HEK293 (cell line): ENCODE data around the gene POLD1.
A peak's percentile ranks its signal among the peaks of the same experiment; 100 is the strongest.

Experiments
- BCL11A ChIP-seq: fragments of 450-650 bp; formaldehyde crosslinking; IDR thresholded peaks from 2 replicates; pipeline ENCODE4 v1.5.1; 2016; ENCODE audit warnings: low read depth, missing biosample characterization, missing genetic modification characterization
- GLI2 ChIP-seq: fragments of 450-650 bp; formaldehyde crosslinking; IDR thresholded peaks from 2 replicates; pipeline ENCODE4; 2017; ENCODE audit warnings: missing biosample characterization, missing genetic modification characterization, low read depth, borderline replicate concordance
- GLIS2 ChIP-seq: fragments of 450-650 bp; formaldehyde crosslinking; IDR thresholded peaks from 2 replicates; pipeline ENCODE4 v1.5.1; 2016; ENCODE audit warnings: missing biosample characterization, missing genetic modification characterization
- REPIN1 ChIP-seq: fragments of 450-650 bp; formaldehyde crosslinking; IDR thresholded peaks from 2 replicates; pipeline ENCODE4 v1.5.1; 2017; ENCODE audit warnings: missing biosample characterization, missing genetic modification characterization, low read depth
- ZBTB1 ChIP-seq: fragments of 450-650 bp; formaldehyde crosslinking; IDR thresholded peaks from 2 replicates; pipeline ENCODE4 v1.5.1; 2016; ENCODE audit warnings: missing biosample characterization, missing genetic modification characterization
- ZFP3 ChIP-seq: fragments of 450-650 bp; formaldehyde crosslinking; IDR thresholded peaks from 2 replicates; pipeline ENCODE4 v1.5.1; 2016; ENCODE audit warnings: low read depth, missing biosample characterization, missing genetic modification characterization
- ZNF10 ChIP-seq: fragments of 450-650 bp; formaldehyde crosslinking; IDR thresholded peaks from 2 replicates; pipeline ENCODE4 v1.5.1; 2017; ENCODE audit warnings: missing biosample characterization, missing genetic modification characterization
- ZNF2 ChIP-seq: fragments of 450-650 bp; formaldehyde crosslinking; IDR thresholded peaks from 2 replicates; pipeline ENCODE4 v1.5.1; 2016; ENCODE audit warnings: missing biosample characterization, missing genetic modification characterization
- ZNF214 ChIP-seq: fragments of 450-650 bp; formaldehyde crosslinking; IDR thresholded peaks from 2 replicates; pipeline ENCODE4 v1.5.1; 2017; ENCODE audit warnings: missing biosample characterization, mild to moderate bottlenecking, missing genetic modification characterization, borderline replicate concordance
- ZNF239 ChIP-seq: fragments of 450-650 bp; formaldehyde crosslinking; IDR thresholded peaks from 2 replicates; pipeline ENCODE4 v1.5.1; 2016; ENCODE audit warnings: missing biosample characterization, missing genetic modification characterization
- ZNF248 ChIP-seq: fragments of 450-650 bp; formaldehyde crosslinking; IDR thresholded peaks from 2 replicates; pipeline ENCODE4 v1.5.1; 2017; ENCODE audit warnings: missing biosample characterization, missing genetic modification characterization
- ZNF266 ChIP-seq: fragments of 450-650 bp; formaldehyde crosslinking; IDR thresholded peaks from 2 replicates; pipeline ENCODE4 v1.5.1; 2016; ENCODE audit warnings: missing biosample characterization, missing genetic modification characterization, low read depth
- ZNF341 ChIP-seq: fragments of 450-650 bp; formaldehyde crosslinking; IDR thresholded peaks from 2 replicates; pipeline ENCODE4; 2016; ENCODE audit warnings: low read depth, missing biosample characterization, missing genetic modification characterization
- ZNF391 ChIP-seq: fragments of 450-650 bp; formaldehyde crosslinking; IDR thresholded peaks from 2 replicates; pipeline ENCODE4 v1.5.1; 2016; ENCODE audit warnings: low read depth, missing biosample characterization, missing genetic modification characterization, borderline replicate concordance
- ZNF561 ChIP-seq: fragments of 450-650 bp; IDR thresholded peaks from 2 replicates; pipeline ENCODE4 v1.5.1; 2018; ENCODE audit warnings: missing biosample characterization, missing genetic modification characterization, borderline replicate concordance
- ZSCAN16 ChIP-seq: fragments of 450-650 bp; formaldehyde crosslinking; IDR thresholded peaks from 2 replicates; pipeline ENCODE4 v1.5.1; 2016; ENCODE audit warnings: missing biosample characterization, missing genetic modification characterization
- ZSCAN30 ChIP-seq: fragments of 450-650 bp; IDR thresholded peaks from 2 replicates; pipeline ENCODE4 v1.5.1; 2018; ENCODE audit warnings: missing biosample characterization, mild to moderate bottlenecking, missing genetic modification characterization, moderate library complexity
- TF ChIP-seq, protein P1 (sequence below): fragments of 450-650 bp; formaldehyde crosslinking; IDR thresholded peaks from 2 replicates; pipeline ENCODE4 v1.5.1; 2016; ENCODE audit warnings: missing biosample characterization, missing genetic modification characterization
- TF ChIP-seq, protein P2 (sequence below): fragments of 450-650 bp; formaldehyde crosslinking; IDR thresholded peaks from 2 replicates; pipeline ENCODE4 v1.5.1; 2016; ENCODE audit warnings: missing biosample characterization, missing genetic modification characterization, low read depth
- TF ChIP-seq, protein P3 (sequence below): fragments of 450-650 bp; formaldehyde crosslinking; IDR thresholded peaks from 2 replicates; pipeline ENCODE4 v1.5.1; 2016; ENCODE audit warnings: missing biosample characterization, missing genetic modification characterization
- TF ChIP-seq, protein P4 (sequence below): fragments of 450-650 bp; formaldehyde crosslinking; IDR thresholded peaks from 2 replicates; pipeline ENCODE4 v1.5.1; 2016; ENCODE audit warnings: missing biosample characterization, missing genetic modification characterization
- TF ChIP-seq, protein P5 (sequence below): fragments of 450-650 bp; formaldehyde crosslinking; IDR thresholded peaks from 2 replicates; pipeline ENCODE4 v1.5.1; 2016; ENCODE audit warnings: missing biosample characterization, missing genetic modification characterization, borderline replicate concordance

POLD1 gene

DNA sequence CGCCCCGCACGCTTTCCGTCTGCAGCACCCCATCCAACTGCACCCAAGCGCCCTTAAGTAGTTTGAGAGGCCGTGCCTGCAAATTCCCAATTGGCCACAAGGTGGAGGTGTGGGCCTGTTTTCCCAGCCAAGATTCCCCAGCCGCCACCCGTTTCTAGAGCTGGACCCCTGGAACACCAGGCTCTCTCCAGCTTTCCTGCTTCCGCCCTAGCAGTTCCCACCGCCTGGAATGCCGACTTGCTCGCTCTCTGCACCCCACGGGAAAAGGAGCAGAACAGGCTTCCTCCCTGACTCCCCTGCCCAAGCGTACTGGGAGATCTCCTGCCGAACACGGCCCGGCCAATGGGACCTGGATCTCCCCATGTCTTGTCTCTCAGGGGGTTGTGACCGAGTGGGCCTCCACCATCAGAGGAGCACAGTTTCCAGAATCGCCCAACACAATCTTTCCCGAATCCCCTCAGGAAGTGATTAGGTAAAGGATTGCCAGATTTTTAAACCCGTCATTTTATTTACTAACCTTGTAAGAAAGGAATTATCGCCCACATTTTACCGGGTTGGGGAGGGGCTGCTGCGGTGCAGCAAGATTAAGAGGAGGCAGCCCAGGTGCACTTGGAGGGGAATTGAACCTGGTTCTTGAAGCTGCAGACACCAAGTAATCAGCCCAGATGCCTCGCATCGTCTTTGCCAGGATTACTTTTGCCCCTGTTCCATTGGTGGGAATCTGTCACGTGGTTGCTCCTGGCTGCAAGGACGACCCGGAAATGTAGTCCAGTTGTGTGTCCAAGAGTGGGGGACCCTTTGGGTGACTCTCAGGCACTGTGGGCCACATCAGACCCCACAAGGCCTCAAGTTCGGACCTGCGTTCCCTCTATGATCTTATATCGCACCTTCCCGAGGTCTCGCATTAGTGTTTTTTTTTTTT, 15.2 kb upstream of the POLD1 start (continued):
- TF ChIP-seq, protein P1, sequence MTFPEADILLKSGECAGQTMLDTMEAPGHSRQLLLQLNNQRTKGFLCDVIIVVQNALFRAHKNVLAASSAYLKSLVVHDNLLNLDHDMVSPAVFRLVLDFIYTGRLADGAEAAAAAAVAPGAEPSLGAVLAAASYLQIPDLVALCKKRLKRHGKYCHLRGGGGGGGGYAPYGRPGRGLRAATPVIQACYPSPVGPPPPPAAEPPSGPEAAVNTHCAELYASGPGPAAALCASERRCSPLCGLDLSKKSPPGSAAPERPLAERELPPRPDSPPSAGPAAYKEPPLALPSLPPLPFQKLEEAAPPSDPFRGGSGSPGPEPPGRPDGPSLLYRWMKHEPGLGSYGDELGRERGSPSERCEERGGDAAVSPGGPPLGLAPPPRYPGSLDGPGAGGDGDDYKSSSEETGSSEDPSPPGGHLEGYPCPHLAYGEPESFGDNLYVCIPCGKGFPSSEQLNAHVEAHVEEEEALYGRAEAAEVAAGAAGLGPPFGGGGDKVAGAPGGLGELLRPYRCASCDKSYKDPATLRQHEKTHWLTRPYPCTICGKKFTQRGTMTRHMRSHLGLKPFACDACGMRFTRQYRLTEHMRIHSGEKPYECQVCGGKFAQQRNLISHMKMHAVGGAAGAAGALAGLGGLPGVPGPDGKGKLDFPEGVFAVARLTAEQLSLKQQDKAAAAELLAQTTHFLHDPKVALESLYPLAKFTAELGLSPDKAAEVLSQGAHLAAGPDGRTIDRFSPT = no peak
- no peak for TF ChIP-seq ZNF214 (tag by site-specific recombination)
- TF ChIP-seq, protein P2, sequence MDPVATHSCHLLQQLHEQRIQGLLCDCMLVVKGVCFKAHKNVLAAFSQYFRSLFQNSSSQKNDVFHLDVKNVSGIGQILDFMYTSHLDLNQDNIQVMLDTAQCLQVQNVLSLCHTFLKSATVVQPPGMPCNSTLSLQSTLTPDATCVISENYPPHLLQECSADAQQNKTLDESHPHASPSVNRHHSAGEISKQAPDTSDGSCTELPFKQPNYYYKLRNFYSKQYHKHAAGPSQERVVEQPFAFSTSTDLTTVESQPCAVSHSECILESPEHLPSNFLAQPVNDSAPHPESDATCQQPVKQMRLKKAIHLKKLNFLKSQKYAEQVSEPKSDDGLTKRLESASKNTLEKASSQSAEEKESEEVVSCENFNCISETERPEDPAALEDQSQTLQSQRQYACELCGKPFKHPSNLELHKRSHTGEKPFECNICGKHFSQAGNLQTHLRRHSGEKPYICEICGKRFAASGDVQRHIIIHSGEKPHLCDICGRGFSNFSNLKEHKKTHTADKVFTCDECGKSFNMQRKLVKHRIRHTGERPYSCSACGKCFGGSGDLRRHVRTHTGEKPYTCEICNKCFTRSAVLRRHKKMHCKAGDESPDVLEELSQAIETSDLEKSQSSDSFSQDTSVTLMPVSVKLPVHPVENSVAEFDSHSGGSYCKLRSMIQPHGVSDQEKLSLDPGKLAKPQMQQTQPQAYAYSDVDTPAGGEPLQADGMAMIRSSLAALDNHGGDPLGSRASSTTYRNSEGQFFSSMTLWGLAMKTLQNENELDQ = no peak
- TF ChIP-seq, protein P3, sequence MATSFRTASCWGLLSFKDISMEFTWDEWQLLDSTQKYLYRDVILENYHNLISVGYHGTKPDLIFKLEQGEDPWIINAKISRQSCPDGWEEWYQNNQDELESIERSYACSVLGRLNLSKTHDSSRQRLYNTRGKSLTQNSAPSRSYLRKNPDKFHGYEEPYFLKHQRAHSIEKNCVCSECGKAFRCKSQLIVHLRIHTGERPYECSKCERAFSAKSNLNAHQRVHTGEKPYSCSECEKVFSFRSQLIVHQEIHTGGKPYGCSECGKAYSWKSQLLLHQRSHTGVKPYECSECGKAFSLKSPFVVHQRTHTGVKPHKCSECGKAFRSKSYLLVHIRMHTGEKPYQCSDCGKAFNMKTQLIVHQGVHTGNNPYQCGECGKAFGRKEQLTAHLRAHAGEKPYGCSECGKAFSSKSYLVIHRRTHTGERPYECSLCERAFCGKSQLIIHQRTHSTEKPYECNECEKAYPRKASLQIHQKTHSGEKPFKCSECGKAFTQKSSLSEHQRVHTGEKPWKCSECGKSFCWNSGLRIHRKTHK (tag by site-specific recombination) = no peak
- TF ChIP-seq, protein P4, sequence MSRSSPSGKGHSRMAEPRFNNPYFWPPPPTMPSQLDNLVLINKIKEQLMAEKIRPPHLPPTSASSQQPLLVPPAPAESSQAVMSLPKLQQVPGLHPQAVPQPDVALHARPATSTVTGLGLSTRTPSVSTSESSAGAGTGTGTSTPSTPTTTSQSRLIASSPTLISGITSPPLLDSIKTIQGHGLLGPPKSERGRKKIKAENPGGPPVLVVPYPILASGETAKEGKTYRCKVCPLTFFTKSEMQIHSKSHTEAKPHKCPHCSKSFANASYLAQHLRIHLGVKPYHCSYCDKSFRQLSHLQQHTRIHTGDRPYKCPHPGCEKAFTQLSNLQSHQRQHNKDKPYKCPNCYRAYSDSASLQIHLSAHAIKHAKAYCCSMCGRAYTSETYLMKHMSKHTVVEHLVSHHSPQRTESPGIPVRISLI = peak; percentile 98
- TF ChIP-seq ZNF248 (tag by site-specific recombination) = no peak
- TF ChIP-seq ZNF266 (tag by site-specific recombination) = no peak
- TF ChIP-seq ZSCAN16 (tag by site-specific recombination) = no peak
- TF ChIP-seq ZNF10 (tag by site-specific recombination) = no peak
- TF ChIP-seq GLI2 (tag by site-specific recombination) = no peak
- TF ChIP-seq ZNF561 (tag by site-specific recombination) = no peak; the same call in 1 of the 2 replicates
- TF ChIP-seq ZNF2 (tag by site-specific recombination) = peak; percentile 91
- TF ChIP-seq REPIN1 (tag by site-specific recombination) = no peak
- no peak for TF ChIP-seq GLIS2 (tag by site-specific recombination)
- no peak for TF ChIP-seq ZFP3 (tag by site-specific recombination)
- peak; percentile 46; the same call in 1 of the 2 replicates for TF ChIP-seq ZNF341 (tag by site-specific recombination)
- TF ChIP-seq ZSCAN30 = no peak
- no peak for TF ChIP-seq ZNF239
- no peak for TF ChIP-seq BCL11A (tag by site-specific recombination)
- no peak for TF ChIP-seq ZNF391 (tag by site-specific recombination)
- TF ChIP-seq ZBTB1 (tag by site-specific recombination) = no peak
- TF ChIP-seq, protein P5, sequence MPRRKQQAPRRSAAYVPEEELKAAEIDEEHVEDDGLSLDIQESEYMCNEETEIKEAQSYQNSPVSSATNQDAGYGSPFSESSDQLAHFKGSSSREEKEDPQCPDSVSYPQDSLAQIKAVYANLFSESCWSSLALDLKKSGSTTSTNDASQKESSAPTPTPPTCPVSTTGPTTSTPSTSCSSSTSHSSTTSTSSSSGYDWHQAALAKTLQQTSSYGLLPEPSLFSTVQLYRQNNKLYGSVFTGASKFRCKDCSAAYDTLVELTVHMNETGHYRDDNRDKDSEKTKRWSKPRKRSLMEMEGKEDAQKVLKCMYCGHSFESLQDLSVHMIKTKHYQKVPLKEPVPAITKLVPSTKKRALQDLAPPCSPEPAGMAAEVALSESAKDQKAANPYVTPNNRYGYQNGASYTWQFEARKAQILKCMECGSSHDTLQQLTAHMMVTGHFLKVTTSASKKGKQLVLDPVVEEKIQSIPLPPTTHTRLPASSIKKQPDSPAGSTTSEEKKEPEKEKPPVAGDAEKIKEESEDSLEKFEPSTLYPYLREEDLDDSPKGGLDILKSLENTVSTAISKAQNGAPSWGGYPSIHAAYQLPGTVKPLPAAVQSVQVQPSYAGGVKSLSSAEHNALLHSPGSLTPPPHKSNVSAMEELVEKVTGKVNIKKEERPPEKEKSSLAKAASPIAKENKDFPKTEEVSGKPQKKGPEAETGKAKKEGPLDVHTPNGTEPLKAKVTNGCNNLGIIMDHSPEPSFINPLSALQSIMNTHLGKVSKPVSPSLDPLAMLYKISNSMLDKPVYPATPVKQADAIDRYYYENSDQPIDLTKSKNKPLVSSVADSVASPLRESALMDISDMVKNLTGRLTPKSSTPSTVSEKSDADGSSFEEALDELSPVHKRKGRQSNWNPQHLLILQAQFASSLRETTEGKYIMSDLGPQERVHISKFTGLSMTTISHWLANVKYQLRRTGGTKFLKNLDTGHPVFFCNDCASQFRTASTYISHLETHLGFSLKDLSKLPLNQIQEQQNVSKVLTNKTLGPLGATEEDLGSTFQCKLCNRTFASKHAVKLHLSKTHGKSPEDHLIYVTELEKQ (tag by site-specific recombination) = no peak
